Kidney glomerular epithelial cell (primary cell): ENCODE results near the gene NUP54.

ENCODE experiments used
- DNase-seq: peaks from one replicate; lab custom pipeline; 2025; lab: John Stamatoyannopoulos, UW

NUP54 gene

DNA sequence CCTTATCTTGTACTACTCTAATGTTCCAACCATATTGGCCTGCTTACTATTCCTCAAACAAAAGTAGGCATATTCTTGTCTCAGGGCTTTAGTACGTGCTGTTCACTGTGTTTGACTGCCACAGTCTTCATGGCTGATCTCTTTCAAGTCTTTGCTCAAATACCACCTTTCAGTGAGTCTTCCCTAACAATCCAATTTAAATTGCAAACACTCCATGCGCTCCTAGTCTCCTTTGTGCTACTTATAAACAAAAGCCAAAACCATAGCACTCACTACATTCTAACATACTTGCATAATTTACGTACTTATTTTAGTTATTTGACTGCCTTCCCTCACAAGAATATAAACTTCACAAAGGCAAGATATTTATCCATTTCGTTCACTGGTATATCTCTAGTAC lies 75.4 kb downstream of the NUP54 start:
- DNase-seq, result no peak

DNA sequence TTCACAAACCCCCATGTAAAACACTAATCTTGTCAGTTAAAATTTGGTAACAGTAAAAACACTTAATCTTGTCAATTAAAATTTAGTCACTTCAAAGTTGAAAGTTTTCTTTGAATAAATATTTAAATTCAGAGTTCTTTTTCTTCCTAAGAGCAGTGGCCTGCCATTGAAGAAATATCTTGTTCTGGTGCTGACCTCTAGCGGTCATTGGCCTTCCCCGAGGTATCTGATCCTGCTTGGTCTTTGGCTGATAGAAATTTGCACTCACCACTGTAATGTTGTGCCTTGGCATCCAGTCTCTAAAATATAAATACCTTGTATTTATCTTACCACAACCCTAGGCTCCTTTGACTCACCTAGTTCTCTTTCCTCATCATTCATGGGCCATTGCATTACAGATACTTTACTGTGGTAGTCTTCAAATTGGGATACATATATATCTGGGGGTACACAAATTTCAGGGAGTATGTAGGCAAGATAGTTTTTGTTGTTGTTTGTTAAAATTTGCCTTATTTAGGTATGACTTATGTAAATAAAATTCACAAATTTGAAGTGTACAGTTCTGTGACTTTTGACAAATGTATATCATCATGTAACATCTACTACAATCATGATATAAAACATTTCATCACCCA lies 80.4 kb downstream of the NUP54 start:
- DNase-seq, result peak; percentile 72

DNA sequence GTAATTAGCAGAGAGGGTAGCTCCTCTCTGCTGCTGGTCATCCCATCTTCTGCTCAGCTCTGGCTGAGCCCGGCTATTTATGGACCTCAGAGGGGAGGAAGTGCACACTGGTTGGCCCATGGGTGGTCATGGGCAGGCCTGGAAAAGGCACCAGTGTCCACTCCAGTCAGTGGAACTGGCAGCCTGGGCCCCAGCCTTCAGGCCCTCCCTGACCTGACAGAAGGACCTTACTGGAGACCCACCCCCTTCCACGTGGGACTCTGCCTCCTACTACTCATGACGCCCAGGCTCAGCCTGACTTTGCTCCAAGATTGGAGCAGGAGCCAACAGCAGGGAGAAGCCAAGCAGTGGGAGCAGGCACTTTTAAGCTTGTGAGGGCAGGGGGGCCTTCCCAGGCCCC lies 81.7 kb downstream of the NUP54 start:
- DNase-seq, result no peak
